GF-D8 (cell line): ENCODE measurements around the gene OR2V1.
"Not testable (repeated sequence)": the region's sequence is repeated elsewhere in the genome, so short reads cannot be mapped to it uniquely, and the experiment has no call there.

Experiments
- DNase-seq: peaks from one replicate; lab custom pipeline; 2025; lab: John Stamatoyannopoulos, UW

Gene OR2V1, protein sequence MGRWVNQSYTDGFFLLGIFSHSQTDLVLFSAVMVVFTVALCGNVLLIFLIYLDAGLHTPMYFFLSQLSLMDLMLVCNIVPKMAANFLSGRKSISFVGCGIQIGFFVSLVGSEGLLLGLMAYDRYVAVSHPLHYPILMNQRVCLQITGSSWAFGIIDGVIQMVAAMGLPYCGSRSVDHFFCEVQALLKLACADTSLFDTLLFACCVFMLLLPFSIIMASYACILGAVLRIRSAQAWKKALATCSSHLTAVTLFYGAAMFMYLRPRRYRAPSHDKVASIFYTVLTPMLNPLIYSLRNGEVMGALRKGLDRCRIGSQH

DNA sequence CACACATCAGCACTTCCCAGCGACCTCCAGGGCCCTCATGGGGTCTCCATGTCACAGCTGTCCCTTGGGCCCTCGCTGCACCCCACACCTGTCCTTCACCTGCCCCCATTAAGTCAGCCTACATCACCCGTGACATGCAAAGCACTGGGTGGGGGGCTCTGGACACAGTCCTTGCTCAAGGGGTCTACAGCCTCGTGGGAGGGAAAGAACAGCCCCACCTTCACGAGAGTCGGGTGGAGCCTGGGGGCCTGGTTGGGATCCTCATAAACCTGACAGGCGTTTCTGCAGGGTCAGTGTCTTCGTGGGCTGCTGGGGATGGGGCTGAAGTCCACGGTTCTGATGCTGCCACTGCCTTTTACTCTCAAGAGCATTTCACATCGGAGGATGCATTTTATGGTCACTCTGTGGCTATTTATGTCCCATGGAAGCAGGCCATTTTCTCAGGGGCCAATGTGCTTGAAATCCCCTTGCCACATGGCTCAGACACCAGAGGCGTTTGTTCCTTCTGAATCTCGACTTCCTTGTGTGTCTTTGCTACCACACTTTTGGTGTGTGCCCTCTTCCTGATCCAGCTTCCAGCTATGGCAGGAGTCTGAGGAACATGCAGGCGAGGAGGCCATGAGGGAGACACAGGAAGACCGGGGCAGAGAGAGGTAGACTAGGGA, at the start of gene OR2V1:
Gene OR2V1, minus strand, starts transcription at position 338 of the 665 bp plus-strand sequence. CDS start 5,865 bp downstream, outside the sequence.
- no peak for DNase-seq

DNA sequence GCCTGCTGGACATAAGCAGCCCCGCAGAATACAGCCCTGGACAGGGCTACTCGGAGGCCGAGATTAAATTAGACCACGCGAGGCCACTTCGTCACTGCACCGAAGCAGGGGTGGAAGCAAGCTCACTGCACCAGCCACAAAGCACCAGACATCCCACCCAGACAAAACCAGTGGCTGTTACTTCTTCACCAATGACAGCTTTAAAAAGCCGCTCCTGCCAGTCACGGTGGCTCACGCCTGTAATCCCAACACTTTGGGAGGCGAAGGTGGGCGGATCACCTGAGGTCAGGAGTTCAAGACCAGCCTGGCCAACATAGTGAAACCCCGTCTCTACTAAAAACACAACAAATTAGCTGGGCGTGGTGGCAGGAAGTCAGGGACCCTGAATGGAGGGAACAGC, 46.6 kb upstream of the OR2V1 start:
- not testable (repeated sequence) for DNase-seq

DNA sequence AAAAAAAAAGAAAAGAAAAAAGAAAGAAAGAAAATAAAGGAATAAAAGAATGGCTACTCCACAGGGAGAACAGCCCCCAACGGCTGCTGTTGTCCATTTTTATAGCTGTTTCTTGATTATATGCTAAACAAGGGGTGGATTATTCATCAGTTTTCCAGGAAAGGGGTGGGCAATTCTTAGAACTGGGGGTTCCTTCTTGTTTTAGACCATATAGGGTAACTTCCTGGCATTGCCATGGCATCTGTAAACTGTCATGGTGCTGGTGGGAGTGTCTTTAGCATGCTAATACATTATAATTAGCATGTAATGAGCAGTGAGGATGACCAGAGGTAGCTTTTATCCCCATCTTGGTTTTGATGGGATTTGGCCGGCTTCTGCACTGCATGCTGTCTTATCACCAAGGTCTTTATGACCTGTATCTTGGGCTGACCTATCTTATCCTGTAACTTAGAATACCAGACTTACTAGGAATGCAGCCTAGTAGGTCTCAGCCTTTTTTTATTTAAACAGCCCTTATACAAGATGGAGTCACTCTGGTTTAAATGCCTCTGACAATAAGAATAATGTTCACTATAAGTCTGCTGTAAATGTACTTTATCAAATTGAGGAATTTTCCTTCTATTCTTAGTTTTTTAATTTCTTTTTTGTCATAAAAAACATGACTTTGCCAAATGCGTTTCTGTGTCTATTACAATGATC, 45.4 kb upstream of the OR2V1 start:
- no peak for DNase-seq

DNA sequence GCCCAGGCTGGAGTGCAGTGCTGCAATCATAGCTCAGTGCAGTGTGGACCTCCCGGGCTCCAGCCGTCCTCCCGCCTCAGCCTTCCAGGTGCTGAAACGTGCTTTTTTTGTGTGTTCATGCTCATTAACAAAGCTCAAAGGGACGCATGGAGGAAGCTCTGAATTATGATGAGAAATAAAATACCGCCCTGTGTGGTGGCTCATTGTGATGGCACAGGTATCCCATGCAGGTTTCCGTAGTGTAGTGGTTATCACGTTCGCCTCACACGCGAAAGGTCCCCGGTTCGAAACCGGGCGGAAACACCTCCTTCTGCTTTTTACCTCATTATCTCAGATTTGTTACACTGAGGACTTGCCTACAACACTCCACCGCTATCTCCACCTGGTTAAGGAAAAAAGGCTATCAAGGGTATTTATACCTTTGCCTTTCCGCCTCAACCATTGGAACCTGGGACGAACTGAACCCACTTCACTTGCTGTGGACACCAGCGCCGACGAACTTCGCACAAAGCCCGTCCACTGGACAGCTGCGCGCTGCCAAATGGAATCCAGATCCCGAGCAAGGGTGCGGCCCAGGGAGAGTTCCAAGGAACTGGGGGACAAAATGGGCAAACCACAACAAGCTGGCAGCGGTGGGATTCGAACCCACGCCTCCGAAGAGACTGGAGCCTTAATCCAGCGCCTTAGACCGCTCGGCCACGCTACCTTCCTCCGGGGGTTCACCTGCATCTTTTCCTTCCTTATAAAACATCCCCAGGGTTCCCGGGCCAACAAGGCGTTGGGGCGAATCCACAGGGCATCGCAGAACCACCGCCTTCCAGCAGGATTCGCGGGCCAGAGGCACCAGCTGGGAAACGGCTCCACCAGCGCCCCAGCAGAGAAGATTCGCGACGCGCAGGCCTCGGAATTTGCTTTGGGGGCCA, 42.7 kb upstream of the OR2V1 start:
- DNase-seq, result no peak

DNA sequence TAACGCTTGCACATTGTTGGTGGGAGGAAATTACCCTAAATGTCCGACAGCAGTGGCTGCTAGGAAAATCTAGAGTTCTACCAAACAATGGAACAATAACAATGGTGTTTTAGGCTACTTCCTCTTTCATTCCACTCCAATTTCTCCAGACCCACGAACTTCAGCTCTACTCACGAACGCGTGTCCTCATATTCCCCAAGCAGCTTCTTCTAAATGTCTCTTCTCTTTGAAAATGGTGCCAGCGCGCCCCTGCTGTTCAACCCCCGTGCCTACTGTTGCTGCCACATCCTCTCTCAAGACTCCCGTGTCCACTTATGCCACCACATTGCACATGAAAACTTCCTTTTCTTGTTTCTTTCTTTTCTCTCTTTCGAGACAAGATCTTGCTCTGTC, 42.1 kb upstream of the OR2V1 start:
- no peak for DNase-seq

DNA sequence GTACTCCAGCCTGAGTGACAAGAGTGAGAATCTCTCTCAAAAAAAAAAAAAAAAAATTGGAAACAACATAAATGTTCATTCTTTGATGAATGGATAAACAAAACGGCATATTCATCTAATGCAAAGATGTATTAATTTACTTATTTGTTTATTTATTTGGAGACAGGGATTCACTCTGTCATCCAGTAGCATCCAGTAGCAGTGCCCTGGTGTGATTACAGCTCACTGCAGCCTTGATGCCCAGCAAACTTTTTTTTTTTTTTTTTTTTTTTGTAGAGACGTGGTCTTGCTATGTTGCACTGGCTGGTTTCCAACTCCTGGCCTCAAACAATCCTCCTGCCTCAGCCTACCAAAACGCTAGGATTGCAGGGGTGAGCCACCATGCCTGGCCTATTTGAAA, 40.8 kb upstream of the OR2V1 start:
- DNase-seq, result no peak

DNA sequence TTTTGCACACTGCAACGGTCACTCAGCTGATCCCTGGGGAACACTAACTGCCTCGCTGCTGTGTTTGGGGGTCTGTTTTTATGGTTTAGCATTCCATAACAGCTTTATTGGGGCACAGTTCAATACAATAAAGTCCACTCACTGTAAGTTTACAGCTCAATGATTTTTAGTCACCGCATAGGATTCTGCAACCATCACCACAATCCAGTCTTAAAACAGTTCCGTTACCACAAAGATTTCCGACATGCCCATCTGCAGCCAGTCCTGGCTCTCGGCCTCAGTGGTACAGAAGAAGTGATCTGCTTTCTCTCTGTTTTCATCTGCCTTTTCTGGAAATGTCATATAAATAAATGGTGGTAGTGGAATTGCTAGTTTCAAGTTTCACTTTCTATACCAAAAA, 40.0 kb upstream of the OR2V1 start:
- no peak for DNase-seq

DNA sequence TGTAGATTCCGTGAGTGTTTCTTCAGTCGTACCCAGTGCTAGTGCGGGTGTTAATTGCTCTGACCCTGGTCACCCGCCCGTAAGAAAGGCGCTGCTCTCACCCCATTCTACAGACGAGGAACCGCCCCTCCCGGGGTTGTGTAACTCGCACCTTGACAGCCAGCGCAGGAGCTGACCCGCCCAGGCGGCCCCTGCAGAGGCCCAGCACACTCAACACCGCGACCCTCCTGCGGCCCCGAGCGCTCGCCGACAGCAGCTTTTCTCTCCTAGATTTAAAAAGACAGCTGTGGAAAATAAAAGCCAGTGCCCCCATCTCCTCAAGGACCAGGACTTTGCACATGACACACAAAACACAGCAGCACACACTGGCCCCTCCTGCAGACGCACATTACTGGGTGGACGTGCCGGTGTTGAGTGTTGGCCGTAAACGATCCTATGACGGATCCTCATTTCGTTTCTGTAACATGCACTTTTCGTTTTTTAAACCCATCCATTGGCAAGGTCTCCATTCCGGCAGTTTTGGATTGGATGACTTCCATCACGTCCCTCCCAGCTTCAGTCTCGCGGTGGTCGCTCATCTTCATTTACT, 39.4 kb upstream of the OR2V1 start:
- no peak for DNase-seq

DNA sequence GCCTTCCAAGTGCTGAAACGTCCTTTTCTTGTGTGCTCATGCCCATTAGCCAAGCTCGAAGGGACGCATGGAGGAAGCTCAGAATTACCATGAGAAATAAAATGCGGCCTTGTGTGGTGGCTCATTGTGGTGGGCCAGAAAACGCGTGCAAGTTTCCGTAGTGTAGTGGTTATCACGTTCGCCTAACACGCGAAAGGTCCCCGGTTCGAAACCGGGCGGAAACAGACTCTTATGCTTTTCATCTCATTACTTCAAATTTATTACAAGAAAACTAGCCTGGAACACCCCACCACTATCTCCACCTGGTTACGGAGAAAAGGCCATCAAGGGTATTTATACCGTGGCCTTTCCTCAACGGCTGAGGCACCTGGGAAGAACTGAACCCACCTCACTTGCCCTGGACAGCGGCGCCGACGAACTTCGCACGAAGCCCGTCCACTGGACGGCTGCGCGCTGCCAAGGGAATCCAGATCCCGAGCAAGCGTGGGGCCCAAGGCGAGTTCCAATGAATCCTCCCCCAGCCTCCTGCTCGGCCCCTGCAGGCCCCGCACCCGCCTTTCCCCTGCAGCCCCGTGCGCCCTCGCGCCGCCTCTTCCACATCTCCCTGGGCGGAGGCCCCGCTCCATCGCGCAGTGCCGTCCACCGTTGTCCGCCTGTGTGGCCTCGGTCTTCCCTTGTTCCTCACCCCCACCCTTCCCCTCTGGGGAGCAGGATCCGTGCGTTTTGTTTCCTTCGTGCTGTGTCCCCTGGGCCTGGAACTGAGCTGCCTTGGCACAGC, 38.7 kb upstream of the OR2V1 start:
- not testable (repeated sequence) for DNase-seq

DNA sequence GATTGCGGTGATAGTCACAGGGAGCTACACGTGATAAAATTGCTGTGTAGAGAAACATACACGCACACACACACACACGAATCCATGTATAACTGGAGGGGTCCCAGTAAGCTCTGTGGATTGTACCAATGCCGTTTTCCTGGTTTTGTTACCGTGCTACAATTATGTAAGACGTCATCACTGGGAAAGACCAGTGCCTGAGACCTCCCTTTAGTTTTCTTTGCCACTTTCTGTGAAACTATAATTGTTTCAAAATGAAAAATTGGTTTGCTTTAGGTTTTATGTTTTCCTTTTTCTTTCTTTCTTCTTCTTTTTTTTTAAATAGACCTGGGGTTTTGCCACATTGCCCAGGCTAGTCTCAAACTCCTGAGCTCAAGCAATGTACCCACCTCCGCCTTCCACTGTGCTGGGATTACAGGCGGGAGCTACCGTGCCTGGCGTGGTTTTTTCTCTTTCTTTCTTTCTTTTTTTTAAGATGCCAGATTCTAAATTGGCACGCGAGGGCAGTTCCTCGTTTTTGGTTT, 37.7 kb upstream of the OR2V1 start:
- DNase-seq, result no peak

DNA sequence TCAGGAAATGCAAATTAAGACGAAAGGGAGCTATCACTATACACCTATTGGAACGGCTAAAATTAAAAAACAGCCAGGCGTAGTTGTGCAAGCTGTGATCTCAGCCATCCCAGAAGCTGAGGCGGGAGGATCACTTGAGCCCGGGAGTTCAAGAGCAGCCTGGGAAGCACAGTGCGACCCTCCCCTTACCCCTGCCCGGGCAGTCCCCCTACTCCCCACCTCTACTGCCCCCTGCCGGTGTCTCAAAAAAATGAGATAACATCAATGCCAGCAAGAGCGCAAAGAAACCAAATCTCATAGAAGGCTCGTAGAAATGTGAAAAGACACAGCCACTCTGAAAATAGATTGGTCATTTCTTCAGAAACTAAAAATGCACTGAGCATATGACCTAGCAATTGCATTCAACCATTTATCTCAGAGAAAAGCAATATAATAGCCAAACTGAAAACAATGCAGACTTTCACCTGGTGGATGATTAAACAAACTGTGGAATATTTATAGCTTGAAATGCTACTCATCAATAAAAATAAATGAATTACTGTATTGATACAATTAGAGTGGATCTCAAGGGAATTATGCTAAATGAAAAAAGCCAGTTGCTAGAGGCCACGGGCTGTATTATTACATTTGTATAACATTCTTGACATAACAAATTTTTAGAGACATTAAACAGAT, 37.0 kb upstream of the OR2V1 start:
- DNase-seq, result no peak

DNA sequence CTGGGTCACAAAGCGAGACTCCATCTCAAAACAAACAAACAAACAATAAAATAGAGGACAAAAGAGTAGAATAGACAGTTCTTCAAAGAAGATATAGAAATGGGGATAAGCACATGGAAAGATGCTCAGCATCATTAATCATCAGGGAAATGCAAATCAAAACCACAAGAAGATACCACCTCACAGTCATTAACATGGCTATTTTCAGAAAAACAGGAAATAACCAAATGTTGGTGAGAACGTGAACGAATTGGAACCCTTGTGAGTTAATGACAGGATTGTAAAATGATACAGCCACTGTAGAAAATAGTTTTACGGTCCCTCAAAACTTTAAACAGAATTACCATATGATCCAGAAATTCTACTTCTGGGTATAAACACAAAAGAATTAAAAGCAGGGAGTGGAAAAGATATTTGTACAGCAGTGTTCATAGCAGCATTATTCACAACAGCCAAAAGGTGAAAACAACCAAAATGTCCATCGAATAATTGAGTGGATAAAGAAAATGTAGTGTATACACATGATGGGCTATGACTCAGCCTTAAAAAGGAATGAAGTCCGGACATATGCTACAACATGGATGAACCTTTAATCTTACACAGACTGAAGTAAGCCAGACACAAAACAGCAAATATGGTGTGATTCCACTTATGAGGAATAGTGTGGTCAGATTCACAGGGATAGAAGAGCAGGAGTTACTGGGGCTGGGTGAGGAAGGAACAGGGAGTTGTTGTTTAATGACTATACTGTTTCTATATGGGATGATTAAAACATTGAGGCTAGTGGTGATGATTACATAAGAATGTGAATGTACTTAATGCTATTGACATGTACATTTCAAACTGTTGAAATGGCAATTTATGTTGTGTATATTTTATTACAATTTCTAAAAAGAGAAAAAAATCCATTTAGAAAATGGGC, 36.1 kb upstream of the OR2V1 start:
- no peak for DNase-seq

DNA sequence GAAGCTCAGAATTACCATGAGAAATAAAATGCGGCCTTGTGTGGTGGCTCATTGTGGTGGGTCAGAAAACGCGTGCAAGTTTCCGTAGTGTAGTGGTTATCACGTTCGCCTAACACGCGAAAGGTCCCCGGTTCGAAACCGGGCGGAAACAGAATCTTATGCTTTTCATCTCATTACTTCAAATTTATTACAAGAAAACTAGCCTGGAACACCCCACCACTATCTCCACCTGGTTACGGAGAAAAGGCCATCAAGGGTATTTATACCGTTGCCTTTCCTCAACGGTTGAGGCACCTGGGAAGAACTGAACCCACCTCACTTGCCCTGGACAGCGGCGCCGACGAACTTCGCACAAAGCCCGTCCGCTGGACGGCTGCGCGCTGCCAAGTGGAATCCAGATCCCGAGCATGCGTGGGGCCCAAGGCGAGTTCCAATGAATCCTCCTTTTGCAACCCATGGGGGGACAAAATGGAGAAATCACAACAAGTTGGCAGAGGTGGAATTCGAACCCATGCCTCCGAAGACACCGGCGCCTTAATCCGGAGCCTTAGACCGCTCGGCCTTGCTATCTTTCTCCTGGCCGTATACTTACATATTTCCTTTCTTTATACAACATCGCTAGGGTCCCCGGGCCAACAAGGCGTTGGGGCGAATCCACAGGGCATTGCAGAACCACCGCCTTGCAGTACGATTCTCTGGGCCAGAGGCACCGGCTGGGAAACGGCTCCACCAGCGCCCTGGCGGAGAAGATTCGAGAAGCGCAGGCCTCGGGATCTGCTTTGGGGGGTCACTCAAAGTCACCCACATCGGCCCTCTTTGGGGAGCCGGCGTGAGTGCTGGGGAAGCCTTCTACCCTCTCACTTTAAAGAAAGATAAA, 33.3 kb upstream of the OR2V1 start:
- DNase-seq, result no peak

DNA sequence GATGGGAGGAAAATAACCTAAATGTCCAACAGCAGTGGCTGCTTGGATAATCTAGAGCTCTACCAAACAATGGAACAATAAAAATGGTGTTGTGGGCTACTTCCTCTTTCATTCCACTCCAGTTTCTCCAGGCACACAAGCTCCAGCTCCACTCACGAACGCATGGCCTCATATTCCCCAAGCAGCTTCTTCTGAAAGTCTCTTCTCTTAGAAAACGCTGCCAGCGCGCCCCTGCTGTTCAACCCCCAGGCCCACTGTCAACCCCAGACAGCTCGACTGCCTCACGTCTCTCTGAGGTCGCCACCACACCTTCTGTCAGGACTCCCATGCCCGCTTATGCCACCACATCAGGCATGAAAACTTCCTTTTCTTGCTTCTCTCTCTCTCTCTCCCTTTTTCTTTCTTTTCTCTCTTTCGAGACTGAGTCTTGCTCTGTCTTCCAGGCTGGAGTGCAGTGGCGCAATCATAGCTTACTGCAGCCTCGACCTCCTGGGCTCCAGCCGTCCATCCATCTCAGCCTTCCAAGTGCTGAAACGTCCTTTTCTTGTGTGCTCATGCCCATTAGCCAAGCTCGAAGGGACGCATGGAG, 32.6 kb upstream of the OR2V1 start:
- no peak for DNase-seq

DNA sequence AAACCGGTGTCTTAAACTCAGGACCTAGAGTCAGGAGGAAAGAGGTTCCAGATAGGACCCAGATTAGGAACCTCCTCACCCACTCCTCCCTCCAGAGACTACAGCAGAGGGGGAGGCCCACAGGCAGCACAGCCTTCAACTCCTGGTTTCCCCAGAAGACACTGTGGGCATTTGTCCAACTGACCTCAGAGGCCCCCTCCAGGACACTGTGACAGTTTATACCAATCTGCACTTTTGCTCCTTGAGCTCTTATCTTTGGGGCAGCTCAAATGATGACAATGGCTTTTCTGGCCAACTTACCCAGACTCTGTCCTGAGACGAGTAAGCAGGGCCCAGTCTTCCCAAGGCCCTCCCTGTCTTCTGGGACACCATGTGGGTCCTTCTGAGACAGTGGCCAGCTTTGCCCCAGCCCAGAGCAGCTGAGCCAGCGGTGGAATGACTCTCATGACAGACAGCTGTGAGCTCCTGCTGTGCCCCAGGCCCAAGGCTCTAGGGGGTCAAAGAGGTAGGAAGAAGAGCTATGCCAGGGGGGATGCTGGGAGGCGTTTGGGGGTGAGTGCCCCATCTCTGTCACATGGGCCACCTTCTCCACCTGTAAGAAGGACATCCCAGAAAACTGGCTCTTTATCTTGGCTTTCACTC, 30.7 kb upstream of the OR2V1 start:
- DNase-seq, result no peak

DNA sequence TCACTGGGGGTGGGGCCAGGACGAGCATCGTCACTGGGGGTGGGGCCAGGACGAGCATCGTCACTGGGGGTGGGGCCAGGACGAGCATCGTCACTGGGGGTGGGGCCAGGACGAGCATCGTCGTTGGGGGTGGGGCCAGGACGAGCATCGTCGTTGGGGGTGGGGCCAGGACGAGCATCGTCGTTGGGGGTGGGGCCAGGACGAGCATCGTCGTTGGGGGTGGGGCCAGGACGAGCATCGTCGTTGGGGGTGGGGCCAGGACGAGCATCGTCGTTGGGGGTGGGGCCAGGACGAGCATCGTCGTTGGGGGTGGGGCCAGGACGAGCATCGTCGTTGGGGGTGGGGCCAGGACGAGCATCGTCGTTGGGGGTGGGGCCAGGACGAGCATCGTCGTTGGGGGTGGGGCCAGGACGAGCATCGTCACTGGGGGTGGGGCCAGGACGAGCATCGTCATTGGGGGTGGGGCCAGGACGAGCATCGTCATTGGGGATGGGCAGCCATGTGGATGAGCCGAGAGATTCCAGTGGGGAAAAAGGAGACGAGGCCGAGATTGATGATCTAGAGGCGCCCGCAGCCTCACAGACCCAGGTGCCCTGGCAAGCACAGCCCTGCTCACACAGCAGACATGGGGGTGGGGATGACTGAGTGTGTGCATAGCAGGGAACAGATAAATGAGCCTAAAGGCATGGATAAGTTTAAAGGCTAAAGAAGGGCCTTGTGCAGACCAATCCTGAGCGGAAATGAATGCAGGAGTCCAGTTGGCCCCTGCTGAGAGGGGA, 30.0 kb upstream of the OR2V1 start:
- not testable (repeated sequence) for DNase-seq
